H1 (cell line): Measurements from ENCODE around the gene FAF2. TPM values are rescaled to one million over a fixed set of nuclear protein-coding genes. Genes with fewer than 3 reads are reported as not detected.

Source experiments
- CTCF ChIA-PET: fragments of 300-600 bp; sonication (Branson Sonifier 250); formaldehyde crosslinking; loops from one replicate; lab custom pipeline; 2021; ENCODE audit not compliant: partially characterized antibody; lab: Charles Lee
- POLR2A ChIA-PET: fragments of 300-600 bp; sonication (Branson Sonifier 250); formaldehyde crosslinking; loops from one replicate; lab custom pipeline; 2021; ENCODE audit warnings: inconsistent platforms; ENCODE audit not compliant: partially characterized antibody; lab: Charles Lee
- DNase-seq, 2 experiments: peaks; one replicate each; pipeline versions ENCODE4 v3.0.0 to v3.0.0-alpha.2; 2010 to 2022; ENCODE audit warnings: low spot score in 2 of 2, low read depth in 1 of 2, mixed read lengths in 1 of 2
- FAIRE-seq: peaks from 2 replicates; lab custom pipeline; 2011; peaks lifted over from hg19 to GRCh38; lab: Jason Lieb, UNC
- H2AFZ ChIP-seq: 2 replicates; pipeline ENCODE4 v1.8.1; 2012; ENCODE audit warnings: low read length, inconsistent platforms
- H2AK5ac ChIP-seq: 2 replicates; pipeline ENCODE4 v1.6.1; 2013; ENCODE audit warnings: low read depth, low read length
- H2BK120ac ChIP-seq: replicated peaks from 2 replicates; pipeline ENCODE3; 2013; ENCODE audit warnings: low read depth, low read length, inconsistent platforms
- H2BK12ac ChIP-seq: 2 replicates; pipeline ENCODE4 v1.6.1; 2013; ENCODE audit warnings: low read depth, low read length
- H2BK15ac ChIP-seq: 2 replicates; pipeline ENCODE4 v1.6.1; 2013; ENCODE audit warnings: low read length
- H2BK20ac ChIP-seq: 2 replicates; pipeline ENCODE4 v1.6.1; 2013; ENCODE audit warnings: low read length
- H2BK5ac ChIP-seq: 2 replicates; pipeline ENCODE4 v1.6.1; 2013; ENCODE audit warnings: low read depth, low read length
- H3K14ac ChIP-seq: 2 replicates; pipeline ENCODE4 v1.6.1; 2013; ENCODE audit warnings: inconsistent platforms; ENCODE audit not compliant: insufficient read length
- H3K18ac ChIP-seq: 2 replicates; pipeline ENCODE4 v1.6.1; 2013; ENCODE audit warnings: low read length; ENCODE audit errors: extremely low read depth
- H3K23ac ChIP-seq: 2 replicates; pipeline ENCODE4 v1.6.1; 2013; ENCODE audit warnings: inconsistent platforms; ENCODE audit not compliant: insufficient read length
- H3K23me2 ChIP-seq: 2 replicates; pipeline ENCODE4 v1.6.1; 2013; ENCODE audit warnings: low read depth, low read length
- H3K27ac ChIP-seq: 2 replicates; pipeline ENCODE4 v1.6.1; 2011; ENCODE audit warnings: low read depth, low read length, inconsistent platforms
- H3K27me3 ChIP-seq, 4 experiments: replicated peaks in 1 of 4; 1 replicate in 1 of 4; 2 replicates in 3 of 4; pipeline versions ENCODE4 v1.6.1 to v1.8.1; 2011 to 2013; ENCODE audit warnings: low read length in 3 of 4, mild to moderate bottlenecking in 3 of 4, inconsistent platforms in 2 of 4, mixed read lengths in 2 of 4, moderate library complexity in 1 of 4; ENCODE audit not compliant: control insufficient read depth in 3 of 4, insufficient read depth in 3 of 4; ENCODE audit errors: extremely low read depth in 1 of 4
- H3K36me3 ChIP-seq, 4 experiments: 2 replicates each; pipeline versions ENCODE4 v1.6.1 to v1.8.1; 2011 to 2013; ENCODE audit warnings: mild to moderate bottlenecking in 4 of 4, low read length in 3 of 4, moderate library complexity in 2 of 4, control low read depth in 1 of 4, inconsistent platforms in 1 of 4; ENCODE audit not compliant: insufficient read depth in 4 of 4, control insufficient read depth in 2 of 4
- H3K4ac ChIP-seq: replicated peaks from 2 replicates; pipeline ENCODE3; 2013; ENCODE audit warnings: low read length, low read depth, mixed read lengths, inconsistent platforms; ENCODE audit not compliant: insufficient read length
- H3K4me1 ChIP-seq, 4 experiments: replicated peaks in 1 of 4; 1 replicate in 1 of 4; 2 replicates in 3 of 4; pipeline versions ENCODE4 v1.6.1 to v1.8.1; 2011 to 2013; ENCODE audit warnings: low read length in 3 of 4, inconsistent platforms in 2 of 4, mixed read lengths in 1 of 4; ENCODE audit not compliant: insufficient read depth in 4 of 4, control insufficient read depth in 3 of 4
- H3K4me2 ChIP-seq, 2 experiments: 2 replicates each; pipeline versions ENCODE4 v1.6.1 to v1.8.1; 2011 to 2013; ENCODE audit warnings: low read depth in 2 of 2, low read length in 2 of 2, control low read depth in 1 of 2, inconsistent platforms in 1 of 2, mild to moderate bottlenecking in 1 of 2; ENCODE audit not compliant: insufficient read depth in 1 of 2
- H3K4me3 ChIP-seq, 4 experiments: fragments of 200-600, 300-600 bp in 1 of 4; sonication (generic), shearing (Covaris generic), sonication (Bioruptor Twin) in 1 of 4; 2 replicates each; pipeline versions ENCODE4 v1.5.1 to v1.8.1; 2011 to 2016; ENCODE audit warnings: low read length in 4 of 4, low read depth in 3 of 4, control low read depth in 2 of 4, inconsistent platforms in 2 of 4, mild to moderate bottlenecking in 2 of 4, mixed read lengths in 1 of 4, moderate library complexity in 1 of 4; ENCODE audit not compliant: insufficient read depth in 2 of 4; ENCODE audit errors: extremely low read depth in 1 of 4
- H3K56ac ChIP-seq: replicated peaks from 2 replicates; pipeline ENCODE3; 2013; ENCODE audit warnings: low read depth, mild to moderate bottlenecking, mixed read lengths, low read length, inconsistent platforms; ENCODE audit not compliant: insufficient read length
- H3K79me1 ChIP-seq: 2 replicates; pipeline ENCODE4 v1.6.1; 2013; ENCODE audit warnings: low read depth, low read length, control low read depth
- H3K79me2 ChIP-seq, 2 experiments: 2 replicates each; pipeline versions ENCODE4 v1.6.1 to v1.8.1; 2012 to 2013; ENCODE audit warnings: low read length in 2 of 2, mild to moderate bottlenecking in 2 of 2, inconsistent platforms in 1 of 2; ENCODE audit not compliant: insufficient read depth in 2 of 2, control insufficient read depth in 1 of 2
- H3K9ac ChIP-seq, 4 experiments: replicated peaks in 1 of 4; 1 replicate in 1 of 4; 2 replicates in 3 of 4; pipeline versions ENCODE4 v1.6.1 to v1.8.1; 2011 to 2013; ENCODE audit warnings: low read depth in 3 of 4, low read length in 3 of 4, control low read depth in 2 of 4, mild to moderate bottlenecking in 2 of 4, moderate library complexity in 2 of 4, inconsistent platforms in 1 of 4; ENCODE audit errors: extremely low read depth in 1 of 4
- H3K9me3 ChIP-seq, 2 experiments: 2 replicates each; pipeline versions ENCODE4 v1.6.1 to v1.8.1; 2012 to 2013; ENCODE audit warnings: mild to moderate bottlenecking in 2 of 2, moderate library complexity in 2 of 2, control low read depth in 1 of 2, inconsistent platforms in 1 of 2, low read depth in 1 of 2, low read length in 1 of 2, mixed read lengths in 1 of 2; ENCODE audit not compliant: insufficient read depth in 2 of 2
- H4K20me1 ChIP-seq, 2 experiments: replicated peaks in 1 of 2; 2 replicates each; pipeline versions ENCODE3 to v1.8.1; 2011 to 2013; ENCODE audit warnings: inconsistent platforms in 2 of 2, low read length in 2 of 2, mild to moderate bottlenecking in 1 of 2; ENCODE audit not compliant: insufficient read depth in 2 of 2, control insufficient read depth in 1 of 2
- H4K5ac ChIP-seq: 2 replicates; pipeline ENCODE4 v1.6.1; 2013; ENCODE audit warnings: low read length, low read depth, mixed read lengths, inconsistent platforms; ENCODE audit not compliant: insufficient read length
- H4K8ac ChIP-seq: 2 replicates; pipeline ENCODE4 v1.8.0; 2013; ENCODE audit warnings: mild to moderate bottlenecking, moderate library complexity, low read length, inconsistent platforms; ENCODE audit not compliant: insufficient read depth; ENCODE audit errors: extremely low read depth
- H4K91ac ChIP-seq: replicated peaks from 2 replicates; pipeline ENCODE3; 2013; ENCODE audit warnings: low read length, mixed read lengths, inconsistent platforms; ENCODE audit not compliant: insufficient read length
- BRCA1 ChIP-seq: IDR thresholded peaks from 2 replicates; pipeline ENCODE4 v1.6.1; 2012; ENCODE audit warnings: low read depth, low read length, improper control_type of control experiment
- CTBP2 ChIP-seq: IDR thresholded peaks from 2 replicates; pipeline ENCODE4 v1.7.0; 2011; ENCODE audit warnings: borderline replicate concordance, mild to moderate bottlenecking, moderate library complexity, mixed read lengths, low read length; ENCODE audit not compliant: insufficient read depth, insufficient read length
- E2F6 ChIP-seq: IDR thresholded peaks from 2 replicates; pipeline ENCODE4 v1.6.1; 2012; ENCODE audit warnings: inconsistent platforms
- JUND ChIP-seq: IDR thresholded peaks from 2 replicates; pipeline ENCODE4 v1.6.1; 2011; ENCODE audit warnings: mild to moderate bottlenecking, improper control_type of control experiment, low read length
- RXRA ChIP-seq: IDR thresholded peaks from 2 replicates; pipeline ENCODE4 v1.6.1; 2011; ENCODE audit warnings: low read depth, mild to moderate bottlenecking, low read length, moderate library complexity; ENCODE audit not compliant: insufficient read depth
- TEAD4 ChIP-seq: IDR thresholded peaks from 2 replicates; pipeline ENCODE4 v1.6.1; 2012; ENCODE audit warnings: low read depth, low read length, inconsistent platforms, mixed read lengths
- WGBS, 2 experiments: shearing (Covaris generic) in 1 of 2; methylation state at CpG; one replicate each; pipeline versions ENCODE4 v1.1.6 to v1.1.7; 2013 to 2015; ENCODE audit warnings: low lambda C conversion rate in 2 of 2, mixed read lengths in 2 of 2, inconsistent platforms in 1 of 2, low coverage in 1 of 2, missing lambda C conversion rate in 1 of 2; ENCODE audit not compliant: insufficient replicate concordance in 2 of 2, insufficient coverage in 1 of 2, insufficient read length in 1 of 2; ENCODE audit errors: extremely low coverage in 1 of 2, missing lambda C conversion rate in 1 of 2; 5-methylcytosine and 5-hydroxymethylcytosine counted together
- polyA plus RNA-seq, 7 experiments: library from polyadenylated mRNA; depleted of rRNA in 3 of 7; stranded (reverse) in 5 of 7; unstranded in 2 of 7; fragments of >200 nt in 5 of 7; fragments of 200-250 nt in 2 of 7; gene quantifications; 1 replicate in 5 of 7; 2 replicates in 1 of 7; 4 replicates in 1 of 7; pipeline versions ENCODE4 v1.2.1 to v1.2.3, GENCODE V29; 2011 to 2013; ENCODE audit warnings: missing spikeins in 2 of 7, mixed read lengths in 2 of 7
- total RNA-seq: library from RNA; stranded (reverse); fragmentation: NEBNext Ultra II Directional; extraction: Animal tissue kit (Norgen Biotek cat#: 25700); gene quantifications from 2 replicates; pipeline ENCODE4 v1.2.1, GENCODE V29; 2021

Gene FAF2
- total and polyA plus RNA-seq, 2 of the 8 experiments (the other 6 are each of a cell fraction or from before 2014, with no cell fraction given) = 20.8 to 35.8 TPM

- 85% methylated on average over 3 of the region's 3 CpGs; no CpG with 5 or more reads in 1 of the 2 experiments for WGBS, 2 experiments
- H3K27ac ChIP-seq = no peak overlapping the region
- no peak overlapping the region for H3K14ac ChIP-seq
- H2BK12ac ChIP-seq = no peak overlapping the region
- no peak overlapping the region for H3K4ac ChIP-seq
- TF ChIP-seq TEAD4 (no peak), JUND (no peak), CTBP2 (no peak), E2F6 (no peak), BRCA1 (no peak), RXRA (no peak)
- ChIA-PET POLR2A (no interaction called here), CTCF (no interaction called here)
- no peaks in the 10 kb centered on the region for H3K23me2 ChIP-seq
- no peak overlapping the region for H3K4me2 ChIP-seq
- H3K9ac ChIP-seq = no peak overlapping the region
- H2BK20ac ChIP-seq = no peak overlapping the region
- H3K4me1 ChIP-seq = no peaks in the 10 kb centered on the region
- no peak overlapping the region for H4K8ac ChIP-seq
- no peaks in the 10 kb centered on the region for H3K9me3 ChIP-seq
- H2BK15ac ChIP-seq = no peak overlapping the region
- no peak overlapping the region for H2AK5ac ChIP-seq
- peaks cover 21 to 71% (median 53%) of the 10 kb centered on the region in 4 experiments for H3K36me3 ChIP-seq
- H3K79me1 ChIP-seq = peaks cover 2% of the 10 kb centered on the region
- FAIRE-seq = no peak
- H4K20me1 ChIP-seq = peaks cover 3% of the 10 kb centered on the region in 2 experiments
- no peaks in the 10 kb centered on the region for H3K27me3 ChIP-seq
- H3K18ac ChIP-seq = no peak overlapping the region
- DNase-seq = no peak
- no peak overlapping the region for H4K5ac ChIP-seq
- no peak overlapping the region for H2BK5ac ChIP-seq
- no peak overlapping the region for H2BK120ac ChIP-seq
- H3K4me3 ChIP-seq = no peak overlapping the region
- H3K56ac ChIP-seq = no peak overlapping the region
- H3K23ac ChIP-seq = no peak overlapping the region
- no peaks in the 10 kb centered on the region for H3K79me2 ChIP-seq
- H2AFZ ChIP-seq = no peak overlapping the region
- H4K91ac ChIP-seq = no peak overlapping the region
Measured at GRCh38 chr5:176491101-176491502, 42.9 kb downstream of the FAF2 start.
